Stimulated activated naive B cell treated with anti-CD40 and anti-IgM and Interleukin-4, amounts not matched to agents 10 μg/mL and 1 μg/mL and 100 μg/mL, for 72 hours (primary cell): ENCODE measurements around the gene ZDHHC20.

ENCODE experiments used
- ATAC-seq, 2 donors: fragments of 150-1000 bp; cut with Tn5 transposase; replicated peaks; 2 replicates each; pipeline ENCODE4 v1.10.0; 2021; ENCODE audit warnings: moderate library complexity in 1 of 2
- DNase-seq: peaks from one replicate; pipeline ENCODE4 v3.0.0; 2021
- H3K27ac Mint-ChIP-seq: one replicate; pipeline ENCODE4 v1.8.0; 2022; ENCODE audit warnings: mild to moderate bottlenecking, mixed read lengths
- H3K27me3 Mint-ChIP-seq, 2 donors: one replicate each; pipeline ENCODE4 v1.8.0; 2022; ENCODE audit warnings: mixed read lengths in 2 of 2
- H3K36me3 Mint-ChIP-seq, 2 donors: one replicate each; pipeline ENCODE4 v1.8.0; 2022; ENCODE audit warnings: mixed read lengths in 2 of 2, mild to moderate bottlenecking in 1 of 2
- H3K4me1 Mint-ChIP-seq, 2 donors: one replicate each; pipeline ENCODE4 v1.8.0; 2022; ENCODE audit warnings: mixed read lengths in 2 of 2, mild to moderate bottlenecking in 1 of 2
- H3K4me3 Mint-ChIP-seq, 2 donors: one replicate each; pipeline ENCODE4 v1.8.0; 2022; ENCODE audit warnings: mild to moderate bottlenecking in 2 of 2, mixed read lengths in 2 of 2, moderate library complexity in 1 of 2
- H3K9me3 Mint-ChIP-seq, 2 donors: one replicate each; pipeline ENCODE4 v1.8.0; 2022; ENCODE audit warnings: mixed read lengths in 2 of 2, mild to moderate bottlenecking in 1 of 2

The ZDHHC20 gene, protein sequence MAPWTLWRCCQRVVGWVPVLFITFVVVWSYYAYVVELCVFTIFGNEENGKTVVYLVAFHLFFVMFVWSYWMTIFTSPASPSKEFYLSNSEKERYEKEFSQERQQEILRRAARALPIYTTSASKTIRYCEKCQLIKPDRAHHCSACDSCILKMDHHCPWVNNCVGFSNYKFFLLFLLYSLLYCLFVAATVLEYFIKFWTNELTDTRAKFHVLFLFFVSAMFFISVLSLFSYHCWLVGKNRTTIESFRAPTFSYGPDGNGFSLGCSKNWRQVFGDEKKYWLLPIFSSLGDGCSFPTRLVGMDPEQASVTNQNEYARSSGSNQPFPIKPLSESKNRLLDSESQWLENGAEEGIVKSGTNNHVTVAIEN

DNA sequence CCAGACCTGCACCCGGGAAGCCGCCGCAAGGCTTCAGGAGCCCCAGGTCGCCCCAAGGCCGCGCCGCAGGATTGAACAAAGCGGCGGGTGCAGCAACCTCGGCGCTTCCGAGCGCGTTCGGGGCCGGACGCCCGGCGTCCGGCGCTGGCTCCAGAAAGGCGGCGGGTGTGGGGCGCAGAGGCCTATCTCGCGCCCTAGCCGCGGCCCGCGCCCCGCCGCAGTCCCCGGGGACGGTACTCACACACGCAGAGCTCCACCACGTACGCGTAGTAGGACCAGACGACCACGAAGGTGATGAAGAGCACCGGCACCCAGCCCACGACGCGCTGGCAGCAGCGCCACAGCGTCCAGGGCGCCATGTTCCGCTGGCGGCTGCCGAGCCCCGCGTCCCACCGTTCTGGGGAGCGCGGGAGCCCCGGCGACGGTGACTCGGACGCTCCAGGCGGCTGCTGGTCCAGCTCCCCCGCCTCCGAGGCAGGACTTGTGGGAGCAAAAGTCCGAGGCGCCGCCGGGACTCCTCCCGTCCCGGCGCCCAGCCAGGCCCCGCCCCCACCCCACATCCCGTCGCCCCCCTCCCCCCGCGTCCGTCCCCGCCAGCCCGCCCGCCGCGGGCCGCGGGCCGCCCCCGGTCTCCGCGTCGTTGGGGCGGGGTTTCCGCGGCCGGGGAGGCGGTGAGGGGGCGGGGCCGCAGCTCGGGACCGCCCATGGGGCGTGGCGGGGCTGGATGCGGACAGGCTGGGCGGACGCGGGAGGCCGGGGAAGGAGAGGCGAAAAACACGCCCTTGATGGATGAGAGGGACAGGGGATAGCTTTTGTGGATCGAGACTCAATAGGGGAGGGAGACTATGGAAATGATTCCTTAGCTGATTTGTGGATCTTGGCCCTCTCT, at the start of gene ZDHHC20:
Gene ZDHHC20 (minus strand): TSS at position 491 of the 889 bp plus-strand sequence. CDS start 132 bp downstream, at position 359.
- Mint-ChIP-seq H3K36me3 (peaks cover 4 to 11% of the 10 kb centered on the region in 2 donors), H3K27me3 (no peaks in the 10 kb centered on the region), H3K9me3 (no peaks in the 10 kb centered on the region), H3K27ac (peak within 1 kb of the TSS; percentile 95), H3K4me1 (peaks cover 12 to 33% of the 10 kb centered on the region in 2 donors), H3K4me3 (peak within 1 kb of the TSS; percentile 90 to 96)
- DNase-seq (peak; percentile 82), ATAC-seq (peak; percentile 88 to 91)

DNA sequence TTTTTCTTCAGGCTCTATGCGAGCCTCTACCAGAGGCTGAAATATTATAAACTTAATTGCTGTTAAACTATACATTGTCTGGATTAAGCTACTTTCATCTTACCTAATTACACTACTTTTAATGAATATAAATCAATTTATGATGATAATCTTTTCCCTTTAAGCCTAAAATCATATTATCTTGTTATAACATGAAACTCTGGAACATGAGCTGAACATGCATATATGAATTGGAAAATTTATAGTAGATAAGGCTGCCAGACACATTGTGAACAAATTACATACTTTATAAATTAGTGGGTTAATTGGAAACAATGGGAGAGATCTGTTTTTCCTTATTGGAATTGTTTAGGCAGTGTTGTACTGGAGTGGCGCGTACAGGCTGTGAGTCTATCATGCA, 45.3 kb upstream of the ZDHHC20 start:
- Mint-ChIP-seq H3K9me3 (no peaks in the 10 kb centered on the region), H3K27ac (no peak overlapping the region)
- ATAC-seq = no peak

DNA sequence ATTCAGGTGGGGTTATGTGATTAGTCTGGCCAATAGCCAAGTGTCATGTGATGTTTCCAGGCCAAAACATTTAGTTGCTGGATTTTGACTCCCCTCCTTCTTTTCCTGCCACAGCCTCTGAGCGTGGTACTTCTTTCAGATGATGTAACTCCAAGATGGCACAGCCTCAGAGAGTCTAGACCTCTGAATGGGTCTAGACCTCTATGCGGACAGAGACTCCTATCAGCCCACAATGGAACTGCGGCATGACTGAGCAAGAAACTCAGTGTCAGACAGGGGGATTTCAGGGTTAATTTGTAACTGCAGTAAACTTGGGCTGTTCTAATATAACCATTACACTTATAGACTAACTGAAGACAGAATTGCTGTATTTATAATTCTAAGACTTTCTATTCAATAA, 42.6 kb upstream of the ZDHHC20 start:
- H3K4me3 Mint-ChIP-seq = no peak overlapping the region
- no peaks in the 10 kb centered on the region for H3K9me3 Mint-ChIP-seq
- H3K36me3 Mint-ChIP-seq = peaks cover 31 to 46% of the 10 kb centered on the region in 2 donors
- no peak for ATAC-seq
- no peak for DNase-seq
- no peaks in the 10 kb centered on the region for H3K27me3 Mint-ChIP-seq
- no peak overlapping the region for H3K27ac Mint-ChIP-seq
- H3K4me1 Mint-ChIP-seq = no peaks in the 10 kb centered on the region

More for the DNA sequence above, 45.3 kb upstream of the ZDHHC20 start:
- DNase-seq = no peak
- Mint-ChIP-seq H3K36me3 (peaks cover 26 to 41% of the 10 kb centered on the region in 2 donors), H3K27me3 (no peaks in the 10 kb centered on the region), H3K4me1 (no peaks in the 10 kb centered on the region), H3K4me3 (no peak overlapping the region)

DNA sequence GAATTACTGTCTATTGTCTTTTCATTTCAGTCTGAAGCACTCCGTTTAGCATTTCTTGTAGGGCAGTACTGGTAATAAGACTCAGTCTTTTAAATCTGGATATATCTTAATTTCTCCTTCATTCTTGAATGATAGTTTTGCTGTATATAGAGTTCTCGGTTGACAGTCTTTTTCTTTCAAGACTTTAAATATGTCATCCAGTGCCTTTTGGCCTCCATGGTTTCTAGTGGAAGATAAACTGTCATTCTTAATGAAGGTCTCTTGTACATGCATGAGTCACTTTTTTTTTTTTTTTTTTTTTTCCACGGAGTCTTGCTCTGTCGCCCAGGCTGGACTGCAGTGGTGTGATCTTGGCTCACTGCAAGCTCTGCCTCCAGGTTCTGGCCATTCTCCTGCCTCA, 27.2 kb upstream of the ZDHHC20 start:
- ATAC-seq (no peak), DNase-seq (no peak)
- Mint-ChIP-seq H3K27me3 (no peaks in the 10 kb centered on the region), H3K4me3 (no peak overlapping the region), H3K27ac (no peak overlapping the region), H3K36me3 (peaks cover 23 to 39% of the 10 kb centered on the region in 2 donors), H3K4me1 (no peaks in the 10 kb centered on the region), H3K9me3 (peaks cover 12 to 18% of the 10 kb centered on the region in 2 donors)

DNA sequence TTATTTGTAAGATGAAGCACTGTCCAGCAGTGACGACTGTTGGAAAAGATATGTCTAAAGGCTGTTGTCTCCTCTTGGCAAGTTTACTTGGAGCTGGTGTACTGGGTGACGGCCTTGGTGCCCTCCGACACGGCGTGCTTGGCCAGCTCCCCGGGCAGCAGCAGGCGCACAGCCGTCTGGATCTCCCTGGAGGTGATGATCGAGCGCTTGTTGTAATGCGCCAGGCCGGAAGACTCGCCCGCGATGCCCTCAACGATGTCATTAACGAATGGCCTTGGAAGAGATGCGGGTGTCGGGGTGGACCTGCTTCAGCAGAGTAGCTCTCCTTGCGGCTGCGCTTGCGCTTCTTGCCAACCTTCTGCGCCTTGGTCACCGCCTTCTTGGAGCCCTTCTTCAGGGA, 24.6 kb upstream of the ZDHHC20 start:
- H3K27ac Mint-ChIP-seq = no peak overlapping the region

DNA sequence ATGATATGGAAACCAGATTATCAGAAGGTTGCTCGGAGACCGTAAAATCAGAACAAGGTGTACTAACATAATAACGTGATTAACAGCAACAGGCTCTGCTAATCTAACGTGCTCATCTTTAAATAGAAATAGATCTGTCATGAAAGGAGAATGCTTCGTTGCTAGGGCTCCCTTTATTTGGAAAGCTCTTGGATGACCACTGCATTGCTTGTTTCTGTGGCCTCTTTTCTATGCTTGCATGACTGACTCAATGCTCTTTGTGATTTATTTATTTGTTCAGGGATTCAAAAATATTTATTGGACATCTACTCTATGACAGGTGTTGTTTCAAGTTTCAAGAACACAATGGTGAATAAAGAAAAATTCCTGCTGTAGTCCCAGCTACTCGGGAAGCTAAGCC, 22.3 kb upstream of the ZDHHC20 start:
- Mint-ChIP-seq H3K27me3 (no peaks in the 10 kb centered on the region), H3K27ac (no peak overlapping the region), H3K9me3 (peaks cover 2 to 3% of the 10 kb centered on the region in 2 donors), H3K4me3 (no peak overlapping the region), H3K4me1 (peaks cover 6 to 16% of the 10 kb centered on the region in 2 donors), H3K36me3 (peaks cover 0 to 4% of the 10 kb centered on the region in 2 donors)
- DNase-seq (no peak), ATAC-seq (no peak)

More for the DNA sequence above, 24.6 kb upstream of the ZDHHC20 start:
- ATAC-seq (no peak), DNase-seq (no peak)
- Mint-ChIP-seq H3K27me3 (no peaks in the 10 kb centered on the region), H3K36me3 (peaks cover 4 to 18% of the 10 kb centered on the region in 2 donors), H3K4me3 (no peak overlapping the region), H3K9me3 (peaks cover 7 to 8% of the 10 kb centered on the region in 2 donors), H3K4me1 (peaks cover 2 to 6% of the 10 kb centered on the region in 2 donors)

DNA sequence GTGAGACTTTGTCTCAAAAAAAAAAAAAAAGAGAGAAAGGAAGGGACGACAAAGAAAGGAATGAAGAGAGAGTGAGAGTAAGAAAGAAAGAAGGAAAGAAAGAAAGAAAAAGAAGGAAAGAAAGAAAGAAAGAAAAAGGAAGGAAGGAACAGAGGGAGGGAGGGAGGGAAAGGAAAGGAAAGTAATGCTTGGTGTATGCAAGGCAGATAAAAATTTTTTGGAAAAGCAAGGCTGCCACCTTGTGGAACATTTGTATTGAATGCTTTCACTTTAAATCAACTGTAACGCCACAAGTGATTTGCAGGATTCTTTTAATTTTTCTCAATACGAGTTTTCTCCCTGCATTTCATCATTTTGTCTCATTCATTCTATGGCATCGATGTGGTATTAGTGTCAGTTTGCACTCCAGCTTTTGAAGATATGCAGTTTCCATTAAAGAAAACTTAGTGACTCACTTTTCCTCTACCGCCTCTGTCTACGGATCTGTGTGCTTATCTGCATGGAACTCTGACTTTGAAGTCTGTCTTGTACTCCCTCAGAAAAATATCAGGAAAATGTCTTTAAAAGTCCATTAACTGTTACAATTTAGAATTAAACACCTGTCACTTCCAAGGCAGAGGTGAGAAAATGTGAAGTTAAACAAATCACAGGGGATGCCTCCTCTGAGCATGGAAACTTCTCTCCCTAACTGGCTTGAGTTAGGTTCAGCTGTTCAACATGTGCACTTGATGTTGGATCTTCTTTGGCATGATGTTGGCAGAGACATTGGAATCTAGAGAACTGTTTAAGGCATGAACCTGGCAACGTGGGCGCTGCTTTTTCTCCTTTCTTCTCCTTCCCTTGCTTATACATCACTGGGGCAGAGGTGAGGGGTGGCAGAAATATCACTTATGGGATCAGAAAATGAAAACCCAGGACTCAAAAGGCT, 20.0 kb upstream of the ZDHHC20 start:
- peak overlapping the region; percentile 22 to 69 for H3K4me3 Mint-ChIP-seq

DNA sequence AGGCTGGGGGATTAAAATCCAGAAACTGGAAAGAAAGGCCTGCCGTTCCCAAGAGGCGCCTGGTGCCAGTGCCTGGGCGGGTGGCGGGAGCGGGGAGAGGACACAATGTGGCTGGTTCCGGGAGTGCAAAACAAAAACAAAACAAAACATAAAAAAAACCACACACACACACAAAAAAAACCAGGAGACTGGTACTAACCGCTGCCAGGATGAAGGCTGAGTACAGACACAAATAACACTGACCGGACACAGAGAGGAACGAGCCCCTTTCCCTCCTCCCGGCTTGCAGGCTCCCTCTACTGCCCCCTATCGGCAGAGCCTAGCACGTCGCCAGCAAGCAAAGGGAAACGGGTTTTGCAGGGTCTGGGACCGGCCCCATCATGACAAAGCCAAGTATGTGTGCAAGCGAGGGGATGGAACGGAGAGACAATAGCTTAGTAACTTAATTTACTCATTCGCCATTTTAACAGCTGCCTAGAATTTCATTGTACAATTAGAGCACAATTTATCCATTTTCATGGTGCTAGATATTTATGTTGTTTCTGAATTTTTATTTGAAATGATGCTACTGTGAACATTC, 17.9 kb upstream of the ZDHHC20 start:
- peak overlapping the region; percentile 76 for H3K27ac Mint-ChIP-seq
- no peaks in the 10 kb centered on the region for H3K27me3 Mint-ChIP-seq
- ATAC-seq (peak; percentile 95), DNase-seq (peak; percentile 72)
- H3K9me3 Mint-ChIP-seq = no peaks in the 10 kb centered on the region
- H3K36me3 Mint-ChIP-seq = no peaks in the 10 kb centered on the region
- H3K4me3 Mint-ChIP-seq = peak overlapping the region; percentile 80 to 85
- peaks cover 6 to 16% of the 10 kb centered on the region in 2 donors for H3K4me1 Mint-ChIP-seq

More for the DNA sequence above, 20.0 kb upstream of the ZDHHC20 start:
- no peaks in the 10 kb centered on the region for H3K36me3 Mint-ChIP-seq
- peak; percentile 55 to 59 for ATAC-seq
- DNase-seq = peak; percentile 22
- H3K27me3 Mint-ChIP-seq = no peaks in the 10 kb centered on the region
- no peaks in the 10 kb centered on the region for H3K9me3 Mint-ChIP-seq
- H3K4me1 Mint-ChIP-seq = peaks cover 6 to 16% of the 10 kb centered on the region in 2 donors
- H3K27ac Mint-ChIP-seq = no peak overlapping the region

DNA sequence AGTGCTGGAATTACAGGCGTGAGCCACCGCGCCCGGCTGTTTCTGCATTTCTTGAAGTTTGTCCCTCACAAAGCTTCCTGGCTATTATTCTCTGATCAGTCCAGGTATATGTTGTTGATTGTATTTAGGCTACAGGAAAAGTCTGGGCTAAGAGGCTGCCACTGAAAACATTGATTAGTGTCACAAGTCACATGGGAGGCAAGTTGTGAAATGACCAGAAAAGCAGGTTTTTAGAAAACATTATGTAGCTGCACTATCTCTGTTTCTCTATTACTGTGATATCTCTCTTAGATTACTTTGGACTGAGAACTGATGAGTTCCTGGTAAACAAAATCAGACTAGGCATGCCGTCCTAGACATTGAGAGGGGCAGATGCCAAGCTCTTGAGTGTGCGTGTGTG, 16.0 kb upstream of the ZDHHC20 start:
- no peak overlapping the region for H3K4me3 Mint-ChIP-seq
- DNase-seq = no peak
- peaks cover 6 to 9% of the 10 kb centered on the region in 2 donors for H3K9me3 Mint-ChIP-seq
- H3K27me3 Mint-ChIP-seq = peaks cover 5 to 9% of the 10 kb centered on the region in 2 donors
- H3K36me3 Mint-ChIP-seq = peaks cover 2 to 5% of the 10 kb centered on the region in 2 donors
- peaks cover 6 to 16% of the 10 kb centered on the region in 2 donors for H3K4me1 Mint-ChIP-seq
- no peak overlapping the region for H3K27ac Mint-ChIP-seq
- ATAC-seq = no peak

DNA sequence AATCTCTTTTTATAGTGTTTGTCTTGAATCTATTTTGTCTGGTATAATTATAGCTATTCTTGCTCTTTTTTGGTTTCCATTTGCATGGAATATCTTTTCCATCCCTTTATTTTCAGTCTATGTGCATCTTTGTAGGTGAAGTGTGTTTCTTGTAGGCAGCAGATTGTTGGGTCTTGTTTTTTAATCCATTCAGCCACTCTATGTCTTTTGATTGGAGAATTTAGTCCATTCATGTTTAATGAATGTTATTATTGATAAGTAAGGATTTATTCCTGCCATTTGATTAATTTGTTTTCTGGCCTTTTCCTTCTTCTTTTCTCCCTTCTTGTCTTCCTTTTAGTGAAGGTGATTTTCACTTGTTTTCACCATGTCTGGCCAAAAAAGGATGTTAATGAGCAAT, 11.7 kb upstream of the ZDHHC20 start:
- Mint-ChIP-seq H3K36me3 (peaks cover 2 to 5% of the 10 kb centered on the region in 2 donors), H3K4me1 (no peaks in the 10 kb centered on the region), H3K27ac (no peak overlapping the region), H3K27me3 (peaks cover 5 to 9% of the 10 kb centered on the region in 2 donors), H3K9me3 (peaks cover 7 to 9% of the 10 kb centered on the region in 2 donors), H3K4me3 (no peak overlapping the region)
- ATAC-seq = no peak
- DNase-seq = no peak

DNA sequence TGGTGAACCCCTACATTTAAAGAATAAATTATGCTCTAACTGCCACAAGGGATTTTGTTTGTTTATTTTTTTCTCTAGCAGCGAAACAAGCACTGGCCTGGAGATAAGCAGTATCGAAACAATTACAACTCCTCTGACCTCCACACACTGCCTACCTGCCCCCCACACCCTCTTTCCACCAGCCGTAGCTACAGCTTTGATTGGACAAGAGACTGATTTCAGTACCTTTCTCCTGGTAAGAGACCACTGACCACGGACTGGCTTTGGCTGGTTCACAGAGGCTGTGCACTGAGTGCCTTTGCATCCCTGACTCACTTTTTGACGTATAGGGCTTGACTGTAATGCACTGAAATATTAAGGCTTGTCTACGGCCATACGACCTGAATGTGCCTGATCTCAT, 7.4 kb upstream of the ZDHHC20 start:
- no peak overlapping the region for H3K4me3 Mint-ChIP-seq

DNA sequence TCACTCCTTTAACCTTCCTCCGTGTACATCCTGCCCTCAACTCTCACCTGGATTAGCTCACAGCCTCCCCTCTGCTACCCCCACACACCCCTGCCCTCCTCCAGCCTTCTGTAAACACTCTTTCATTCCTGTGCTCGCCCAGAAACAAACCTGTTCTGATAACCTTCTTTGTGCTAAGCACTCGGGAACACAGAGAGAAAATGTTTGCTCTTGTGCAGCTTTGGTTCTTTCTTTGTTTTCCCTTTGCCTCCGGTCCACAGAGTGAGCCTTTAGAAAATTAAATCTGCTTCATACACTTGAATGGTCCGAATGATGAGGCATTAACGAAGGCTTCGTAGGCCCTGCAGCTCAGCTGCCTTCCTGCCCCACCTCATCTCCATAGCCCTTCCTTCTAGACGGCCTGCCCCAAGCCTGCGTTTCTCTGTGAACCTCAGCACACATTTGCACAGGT, 6.6 kb upstream of the ZDHHC20 start:
- no peak for ATAC-seq
- Mint-ChIP-seq H3K4me1 (no peaks in the 10 kb centered on the region), H3K4me3 (no peak overlapping the region), H3K36me3 (no peaks in the 10 kb centered on the region), H3K27me3 (peaks cover 0 to 2% of the 10 kb centered on the region in 2 donors), H3K9me3 (peaks cover 2 to 3% of the 10 kb centered on the region in 2 donors), H3K27ac (no peak overlapping the region)
- no peak for DNase-seq

More for the DNA sequence above, 7.4 kb upstream of the ZDHHC20 start:
- ATAC-seq = no peak
- peaks cover 5 to 6% of the 10 kb centered on the region in 2 donors for H3K9me3 Mint-ChIP-seq
- H3K27ac Mint-ChIP-seq = no peak overlapping the region
- DNase-seq = no peak
- peaks cover 2 to 6% of the 10 kb centered on the region in 2 donors for H3K27me3 Mint-ChIP-seq
- no peaks in the 10 kb centered on the region for H3K4me1 Mint-ChIP-seq
- H3K36me3 Mint-ChIP-seq = peaks cover 1 to 2% of the 10 kb centered on the region in 2 donors

DNA sequence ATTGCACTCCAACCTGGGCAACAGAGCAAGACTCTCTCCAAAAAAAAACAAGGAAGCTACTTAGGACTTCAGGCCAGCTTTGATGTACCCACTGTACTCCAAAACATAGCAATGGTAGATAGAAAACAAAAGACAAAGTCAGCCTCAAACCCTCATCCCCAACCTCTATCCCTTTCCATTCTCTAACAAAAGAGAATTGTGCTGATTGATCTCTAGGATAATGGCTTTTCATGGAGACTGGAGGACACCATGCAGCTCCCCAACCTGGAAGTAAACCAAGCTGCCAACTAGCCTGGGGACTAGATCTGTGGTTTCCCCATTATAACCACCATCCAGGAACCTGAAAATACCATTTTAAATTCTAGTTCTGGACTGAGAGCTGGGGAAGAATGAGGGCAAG, 4.3 kb upstream of the ZDHHC20 start:
- Mint-ChIP-seq H3K4me3 (no peak overlapping the region), H3K27me3 (no peaks in the 10 kb centered on the region), H3K36me3 (no peaks in the 10 kb centered on the region), H3K4me1 (peaks cover 2 to 3% of the 10 kb centered on the region in 2 donors), H3K9me3 (peaks cover 0 to 1% of the 10 kb centered on the region in 2 donors), H3K27ac (no peak overlapping the region)
- no peak for ATAC-seq
- no peak for DNase-seq
